Parathyroid adenoma (tissue), 2 donors: ENCODE results near the gene NFASC.

Source experiments
- H2AFZ ChIP-seq: fragments of 300-600 bp; sonication (generic); one replicate; pipeline ENCODE4 v1.7.0; 2017; ENCODE audit warnings: antibody characterized with exemption, mild to moderate bottlenecking
- H3K27ac ChIP-seq: fragments of 300-600 bp; sonication (generic); one replicate; pipeline ENCODE4 v1.7.0; 2017
- H3K27me3 ChIP-seq: fragments of 300-600 bp; sonication (generic); one replicate; pipeline ENCODE4 v1.7.0; 2017; ENCODE audit warnings: low read length; ENCODE audit not compliant: control insufficient read depth, insufficient read depth
- H3K36me3 ChIP-seq: fragments of 300-600 bp; sonication (generic); one replicate; pipeline ENCODE4 v1.7.0; 2017; ENCODE audit warnings: low read length; ENCODE audit not compliant: control insufficient read depth, insufficient read depth
- H3K4me1 ChIP-seq: fragments of 300-600 bp; sonication (generic); one replicate; pipeline ENCODE4 v1.7.0; 2017; ENCODE audit warnings: control low read depth
- H3K4me2 ChIP-seq: fragments of 300-600 bp; sonication (generic); one replicate; pipeline ENCODE4 v1.7.0; 2017; ENCODE audit warnings: low read length
- H3K4me3 ChIP-seq: fragments of 300-600 bp; sonication (generic); one replicate; pipeline ENCODE4 v1.7.0; 2017; ENCODE audit warnings: low read depth, low read length
- H3K79me2 ChIP-seq: fragments of 300-600 bp; sonication (generic); one replicate; pipeline ENCODE4 v1.7.0; 2017; ENCODE audit warnings: control low read depth
- H3K9ac ChIP-seq: fragments of 300-600 bp; sonication (generic); one replicate; pipeline ENCODE4 v1.7.0; 2017; ENCODE audit warnings: mild to moderate bottlenecking
- H3K9me3 ChIP-seq: fragments of 300-600 bp; sonication (generic); one replicate; pipeline ENCODE4 v1.7.0; 2017; ENCODE audit warnings: low read length; ENCODE audit not compliant: control insufficient read depth
- TF ChIP-seq, protein P1 (sequence below): fragments of 300-600 bp; sonication (generic); IDR thresholded peaks from one replicate; pipeline ENCODE4 v1.7.0; 2017; ENCODE audit warnings: antibody characterized with exemption, mild to moderate bottlenecking
- donor health status: primary hyperparathyroidism.

The NFASC gene

DNA sequence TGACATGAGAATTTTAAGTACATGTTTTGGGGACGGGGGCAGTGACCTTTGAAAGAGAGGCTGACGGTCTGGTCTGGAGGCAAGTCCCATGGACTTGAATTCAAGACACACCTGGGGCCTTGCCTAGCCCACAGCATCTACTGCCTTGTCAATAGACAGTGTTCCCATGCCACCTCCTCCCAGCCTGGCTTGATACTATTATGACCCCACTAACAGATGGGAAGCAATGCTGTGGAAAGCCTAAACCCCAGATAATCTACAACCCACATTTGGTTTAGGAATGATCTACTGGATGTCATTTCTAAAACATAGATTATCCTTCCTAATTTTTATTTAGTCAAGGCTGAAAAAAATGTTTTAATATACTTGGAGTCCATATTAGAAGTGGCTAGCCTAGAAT is 17.8 kb upstream of the NFASC start:
- Histone ChIP-seq H3K9me3 (no peaks in the 10 kb centered on the region), H3K36me3 (no peaks in the 10 kb centered on the region), H3K9ac (no peak overlapping the region), H2AFZ (no peak overlapping the region), H3K79me2 (no peaks in the 10 kb centered on the region), H3K4me1 (no peaks in the 10 kb centered on the region), H3K4me2 (no peak overlapping the region), H3K27me3 (no peaks in the 10 kb centered on the region), H3K4me3 (no peak overlapping the region), H3K27ac (no peak overlapping the region)
- TF ChIP-seq, protein P1, sequence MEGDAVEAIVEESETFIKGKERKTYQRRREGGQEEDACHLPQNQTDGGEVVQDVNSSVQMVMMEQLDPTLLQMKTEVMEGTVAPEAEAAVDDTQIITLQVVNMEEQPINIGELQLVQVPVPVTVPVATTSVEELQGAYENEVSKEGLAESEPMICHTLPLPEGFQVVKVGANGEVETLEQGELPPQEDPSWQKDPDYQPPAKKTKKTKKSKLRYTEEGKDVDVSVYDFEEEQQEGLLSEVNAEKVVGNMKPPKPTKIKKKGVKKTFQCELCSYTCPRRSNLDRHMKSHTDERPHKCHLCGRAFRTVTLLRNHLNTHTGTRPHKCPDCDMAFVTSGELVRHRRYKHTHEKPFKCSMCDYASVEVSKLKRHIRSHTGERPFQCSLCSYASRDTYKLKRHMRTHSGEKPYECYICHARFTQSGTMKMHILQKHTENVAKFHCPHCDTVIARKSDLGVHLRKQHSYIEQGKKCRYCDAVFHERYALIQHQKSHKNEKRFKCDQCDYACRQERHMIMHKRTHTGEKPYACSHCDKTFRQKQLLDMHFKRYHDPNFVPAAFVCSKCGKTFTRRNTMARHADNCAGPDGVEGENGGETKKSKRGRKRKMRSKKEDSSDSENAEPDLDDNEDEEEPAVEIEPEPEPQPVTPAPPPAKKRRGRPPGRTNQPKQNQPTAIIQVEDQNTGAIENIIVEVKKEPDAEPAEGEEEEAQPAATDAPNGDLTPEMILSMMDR: no peak

DNA sequence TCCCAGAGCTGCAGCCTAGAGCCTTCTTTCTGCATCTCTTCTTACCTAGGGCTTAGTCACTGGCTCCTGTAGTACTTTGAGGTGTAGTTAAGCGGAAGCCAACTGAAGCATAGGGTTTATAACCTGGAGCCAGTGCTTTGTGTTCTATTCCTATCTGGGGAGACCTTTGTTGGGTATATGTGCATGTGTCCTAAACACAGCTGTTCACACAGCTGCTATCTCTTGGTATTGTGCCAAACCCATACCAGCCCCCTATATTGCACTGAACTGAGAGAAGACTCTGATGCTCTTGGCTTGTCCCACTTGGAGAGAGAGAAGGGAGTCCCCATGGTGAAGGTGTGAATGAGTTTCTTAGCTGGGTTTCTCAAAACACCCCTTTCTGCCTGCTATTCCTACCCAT is 17.2 kb upstream of the NFASC start:
- Histone ChIP-seq H3K9me3 (no peaks in the 10 kb centered on the region), H3K9ac (no peak overlapping the region), H2AFZ (no peak overlapping the region), H3K4me3 (no peak overlapping the region), H3K4me2 (no peak overlapping the region), H3K79me2 (no peaks in the 10 kb centered on the region), H3K27me3 (no peaks in the 10 kb centered on the region), H3K27ac (no peak overlapping the region), H3K4me1 (no peaks in the 10 kb centered on the region), H3K36me3 (no peaks in the 10 kb centered on the region)
- TF ChIP-seq, protein P1: no peak

DNA sequence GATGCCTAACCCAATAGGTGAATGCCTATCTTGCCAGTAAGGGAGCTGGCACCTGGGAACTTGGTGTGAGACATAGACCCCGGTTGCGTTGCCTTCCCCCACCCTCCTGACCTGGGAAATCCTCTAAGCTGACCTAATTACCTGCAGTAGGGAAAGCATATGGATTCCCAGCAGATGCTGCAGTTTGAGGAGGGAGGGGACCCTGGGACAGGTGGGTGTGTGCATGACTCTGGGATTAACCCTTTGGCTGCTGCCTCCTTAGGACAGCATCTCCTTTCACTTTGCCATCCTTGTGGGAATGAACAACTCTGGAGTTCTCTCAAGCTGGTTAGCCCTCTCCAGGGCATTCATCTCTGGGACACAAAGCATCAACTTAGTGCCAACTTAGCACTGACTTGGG is 16.4 kb upstream of the NFASC start:
- H3K9me3 ChIP-seq: no peaks in the 10 kb centered on the region
- TF ChIP-seq, protein P1: no peak
- H3K27me3 ChIP-seq: no peaks in the 10 kb centered on the region
- no peak overlapping the region for H3K4me2 ChIP-seq
- H3K9ac ChIP-seq: no peak overlapping the region
- H3K27ac ChIP-seq: no peak overlapping the region
- H3K4me3 ChIP-seq: no peak overlapping the region
- H3K4me1 ChIP-seq: no peaks in the 10 kb centered on the region
- no peaks in the 10 kb centered on the region for H3K36me3 ChIP-seq
- H2AFZ ChIP-seq: no peak overlapping the region
- H3K79me2 ChIP-seq: no peaks in the 10 kb centered on the region

DNA sequence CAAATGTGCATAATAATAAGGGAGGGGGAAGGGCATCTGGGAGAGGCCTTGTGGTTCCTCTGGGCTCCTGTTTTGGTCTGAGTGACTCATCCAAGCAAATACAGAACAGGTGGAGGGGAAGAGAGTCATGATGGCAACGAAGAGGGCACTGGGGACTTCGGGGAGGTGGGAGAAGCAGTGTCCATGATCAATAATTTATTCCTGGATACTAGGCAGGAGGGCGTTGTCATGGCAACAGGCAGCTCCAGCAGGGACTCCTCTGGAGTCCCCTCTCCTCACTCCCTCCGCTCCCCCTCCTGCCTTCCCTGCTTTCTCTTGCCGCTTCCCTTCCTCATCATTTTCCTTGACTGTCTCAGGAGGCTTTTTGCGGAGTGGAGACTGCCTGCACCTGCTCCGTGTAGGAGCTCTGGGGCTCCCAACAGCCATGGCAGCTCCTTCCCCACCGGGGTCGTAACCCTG is 12.3 kb upstream of the NFASC start:
- no peaks in the 10 kb centered on the region for H3K79me2 ChIP-seq
- H3K9ac ChIP-seq: no peak overlapping the region
- no peaks in the 10 kb centered on the region for H3K27me3 ChIP-seq
- no peak overlapping the region for H2AFZ ChIP-seq
- no peak overlapping the region for H3K27ac ChIP-seq
- TF ChIP-seq, protein P1: no peak
- no peaks in the 10 kb centered on the region for H3K36me3 ChIP-seq
- no peak overlapping the region for H3K4me3 ChIP-seq
- H3K4me1 ChIP-seq: no peaks in the 10 kb centered on the region
- H3K4me2 ChIP-seq: no peak overlapping the region
- no peaks in the 10 kb centered on the region for H3K9me3 ChIP-seq

DNA sequence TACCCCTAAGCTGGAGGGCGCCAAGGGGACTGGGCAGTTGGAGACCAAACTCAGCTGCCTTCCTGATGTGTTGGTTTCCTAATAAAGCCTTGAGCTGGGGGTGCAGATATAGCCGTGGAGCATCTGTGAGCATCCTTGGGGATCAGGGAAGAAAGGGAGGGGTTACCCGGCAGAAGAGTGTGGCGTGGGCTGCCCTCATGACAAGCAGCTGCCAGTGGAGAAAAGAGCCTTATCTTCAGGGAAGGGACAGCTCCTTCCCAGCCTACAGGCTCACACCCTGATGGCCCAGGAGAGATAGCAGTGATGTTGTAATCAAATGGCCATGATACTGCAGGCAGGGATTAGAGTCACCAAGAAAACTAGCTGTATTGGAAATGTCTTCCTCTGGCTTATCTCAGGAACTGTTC is 10.8 kb upstream of the NFASC start:
- Histone ChIP-seq H3K9me3 (no peaks in the 10 kb centered on the region), H3K4me2 (no peak overlapping the region), H2AFZ (no peak overlapping the region), H3K36me3 (no peaks in the 10 kb centered on the region), H3K27me3 (no peaks in the 10 kb centered on the region), H3K4me3 (no peak overlapping the region), H3K27ac (no peak overlapping the region), H3K9ac (no peak overlapping the region), H3K79me2 (no peaks in the 10 kb centered on the region), H3K4me1 (no peaks in the 10 kb centered on the region)
- TF ChIP-seq, protein P1: no peak
